ENCODE data around the gene DAG1.
A peak's percentile ranks its signal among the peaks of the same experiment; 100 is the strongest.
"Not testable (repeated sequence)": the region's sequence is repeated elsewhere in the genome, so short reads cannot be mapped to it uniquely, and the experiment has no call there.

DAG1 gene

DNA sequence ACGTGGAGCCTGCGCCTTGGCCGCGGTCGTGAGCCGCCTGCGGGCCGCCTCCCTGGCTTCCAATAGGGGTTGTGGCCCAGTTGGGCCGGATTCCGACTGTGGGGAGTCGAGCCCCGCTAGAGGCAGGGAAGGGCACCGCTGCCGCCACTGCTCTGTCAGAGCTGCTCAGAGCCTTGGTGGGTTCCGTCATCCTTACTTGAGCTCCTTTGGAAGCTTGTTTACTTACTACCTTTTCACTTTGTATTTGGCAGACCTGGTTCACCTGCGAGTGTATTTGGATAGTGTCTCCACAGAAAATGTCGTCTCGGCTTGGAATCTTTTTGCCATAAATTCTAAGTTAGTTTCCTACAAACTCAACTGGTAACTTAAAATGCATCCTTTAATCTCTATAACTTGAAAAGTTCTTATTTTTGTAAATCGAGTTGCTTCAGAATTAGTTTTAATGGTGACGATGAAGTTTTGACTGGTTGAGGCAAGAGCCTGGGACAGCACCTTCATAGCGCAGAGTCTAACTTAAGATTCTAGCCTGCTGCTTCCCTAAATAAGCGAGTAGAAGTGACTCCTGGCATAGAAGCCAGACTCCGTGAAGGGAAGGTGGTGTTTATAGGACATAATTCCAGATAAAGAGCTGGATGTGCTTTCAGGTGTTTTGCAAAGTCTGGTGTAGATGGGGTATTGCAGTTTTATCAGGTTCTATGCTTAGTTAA is 800 bp downstream of the DAG1 start:
- no peak for DNase-seq

DNA sequence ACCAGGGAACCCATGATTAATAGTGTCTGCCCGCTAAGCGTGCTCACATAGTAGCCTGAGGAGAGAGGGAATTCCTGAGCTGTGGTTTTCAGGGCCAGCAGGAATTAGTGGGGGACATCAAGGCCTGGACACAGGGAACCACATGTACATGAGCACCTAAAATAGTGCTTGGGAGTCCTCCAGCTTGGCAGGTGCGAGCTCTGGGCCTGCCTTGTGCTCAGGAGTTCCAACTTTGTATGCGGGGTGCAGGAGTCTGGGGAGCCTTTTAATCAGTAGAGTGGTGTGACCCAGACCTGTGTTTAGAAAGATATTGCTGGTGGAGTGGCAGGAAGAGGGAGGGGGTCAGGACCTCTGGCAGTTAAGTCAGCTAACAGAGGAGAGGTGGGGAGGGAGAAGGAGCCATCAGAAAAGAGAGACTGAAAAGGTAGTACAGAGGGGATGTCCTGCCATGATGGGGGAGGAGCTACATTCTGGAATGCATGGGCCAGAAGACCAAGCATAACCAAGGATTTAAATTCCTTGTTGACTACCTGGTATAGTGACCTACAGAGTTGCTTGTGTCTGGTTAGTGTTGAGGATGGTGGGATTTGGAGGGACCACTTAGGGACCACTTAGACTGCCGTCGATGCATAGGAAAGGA is 1.9 kb downstream of the DAG1 start:
- DNase-seq = no peak

DNA sequence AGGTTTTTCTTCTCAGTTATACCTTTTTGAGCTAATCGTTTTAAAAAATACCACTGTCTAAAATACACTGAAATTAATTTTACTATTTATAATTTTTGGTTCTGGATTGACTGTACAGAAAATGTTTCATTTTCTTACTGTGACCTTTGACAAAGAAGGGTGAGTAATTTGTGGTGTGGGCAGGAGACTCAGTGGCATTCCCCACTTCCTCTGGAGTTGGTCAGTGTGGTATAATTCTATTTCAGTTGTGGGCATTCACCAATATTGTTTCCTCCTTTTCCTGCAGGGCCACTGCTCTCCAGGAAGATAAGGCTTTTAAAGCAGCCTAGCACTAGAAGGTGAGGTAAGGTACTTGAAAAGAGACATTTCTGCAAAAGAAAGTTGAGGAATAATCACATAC is 6.5 kb downstream of the DAG1 start:
- no peak for DNase-seq

DNA sequence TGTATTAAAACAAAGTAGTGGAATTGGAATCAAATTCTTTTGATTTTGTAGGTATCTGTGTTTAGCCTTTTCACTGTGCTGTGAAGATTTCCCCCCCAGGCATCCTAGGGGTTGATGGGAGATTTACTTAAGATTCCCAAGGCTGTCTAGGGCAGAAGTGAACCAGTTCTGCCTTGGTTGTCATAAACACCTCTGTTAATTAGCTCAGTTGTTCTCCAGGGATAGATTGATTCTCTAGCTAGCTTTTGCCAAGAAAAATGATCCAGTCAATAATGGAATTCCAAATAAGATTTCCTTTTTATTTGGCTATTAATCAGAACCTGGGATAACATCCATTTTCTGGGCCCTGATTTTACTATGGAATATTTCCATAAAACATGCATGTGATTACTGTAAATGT is 12.7 kb downstream of the DAG1 start:
- no peak for DNase-seq

DNA sequence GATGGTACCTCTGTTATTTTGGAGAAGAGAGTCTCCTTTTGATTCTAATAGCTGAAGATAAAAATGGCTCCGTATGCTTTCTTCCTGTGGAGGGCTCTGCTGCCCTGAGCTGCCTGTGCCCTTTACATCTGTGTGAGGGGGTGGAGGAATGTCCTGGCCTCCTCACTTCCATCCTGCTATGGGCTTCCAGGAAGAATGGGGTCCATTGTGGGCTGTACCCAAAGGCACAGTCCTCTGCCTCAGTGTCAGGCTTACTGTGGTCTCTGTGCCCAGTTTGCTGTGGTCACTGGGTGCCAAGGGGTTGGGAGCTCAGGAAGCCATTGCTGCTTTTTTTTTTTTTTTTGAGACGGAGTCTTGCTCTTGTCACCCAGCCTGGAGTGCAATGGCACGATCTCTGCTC is 14.4 kb downstream of the DAG1 start:
- DNase-seq = no peak

DNA sequence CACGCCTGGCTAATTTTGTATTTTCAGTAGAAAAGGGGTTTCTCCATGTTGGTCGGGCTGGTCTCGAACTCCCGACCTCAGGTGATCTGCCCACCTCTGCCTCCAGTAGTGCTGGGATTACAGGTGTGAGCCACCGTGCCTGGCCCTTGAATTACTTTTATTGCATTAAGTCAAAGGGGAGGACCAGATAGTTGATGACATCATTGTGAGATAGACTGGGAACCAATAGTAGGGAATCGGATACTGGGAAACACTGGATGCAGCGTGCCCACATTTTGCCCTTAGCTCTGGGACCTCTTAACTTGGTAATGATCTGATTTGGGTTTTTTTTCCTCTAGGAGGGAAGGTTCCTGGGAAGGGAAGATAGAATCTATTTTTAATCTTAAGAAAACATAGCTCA is 19.2 kb downstream of the DAG1 start:
- no peak for DNase-seq

DNA sequence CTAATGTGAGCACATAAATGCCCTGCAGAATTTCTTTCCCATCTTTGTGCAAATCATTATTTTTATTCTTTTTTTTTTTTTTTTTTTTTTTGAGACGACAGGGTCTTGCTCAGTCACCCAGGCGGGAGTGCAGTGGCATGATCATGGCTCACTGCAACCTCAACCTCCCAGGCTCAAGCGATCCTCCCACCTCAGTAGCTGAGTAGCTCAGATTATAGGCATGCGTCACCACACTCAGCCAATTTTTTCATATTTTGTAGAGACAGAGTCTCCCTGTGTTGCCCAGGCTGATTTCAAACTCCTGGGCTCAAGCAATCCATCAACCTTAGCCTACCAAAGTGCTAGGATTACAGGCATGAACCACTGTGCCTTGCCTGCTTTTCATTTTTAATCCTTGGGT is 22.9 kb downstream of the DAG1 start:
- DNase-seq = no peak

DNA sequence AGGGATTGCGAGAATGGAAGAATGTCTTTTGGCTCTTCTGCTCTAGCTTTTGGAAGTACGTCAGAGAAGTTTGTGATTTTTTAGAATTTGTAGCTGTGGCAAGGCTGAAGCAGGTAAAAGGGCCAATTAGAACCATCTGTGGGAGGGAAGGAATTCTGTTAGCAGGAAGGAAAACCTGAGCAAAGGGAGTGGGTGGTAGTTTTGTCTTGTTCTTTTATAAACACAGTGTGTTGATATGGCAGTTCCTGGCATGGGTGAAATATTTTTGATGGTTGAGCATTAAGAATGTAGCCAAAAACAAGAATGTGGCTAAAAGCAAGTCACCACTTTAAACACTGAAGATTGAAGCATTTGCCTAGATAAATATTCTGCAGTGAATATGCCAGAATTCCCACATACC is 23.8 kb downstream of the DAG1 start:
- no peak for DNase-seq

DNA sequence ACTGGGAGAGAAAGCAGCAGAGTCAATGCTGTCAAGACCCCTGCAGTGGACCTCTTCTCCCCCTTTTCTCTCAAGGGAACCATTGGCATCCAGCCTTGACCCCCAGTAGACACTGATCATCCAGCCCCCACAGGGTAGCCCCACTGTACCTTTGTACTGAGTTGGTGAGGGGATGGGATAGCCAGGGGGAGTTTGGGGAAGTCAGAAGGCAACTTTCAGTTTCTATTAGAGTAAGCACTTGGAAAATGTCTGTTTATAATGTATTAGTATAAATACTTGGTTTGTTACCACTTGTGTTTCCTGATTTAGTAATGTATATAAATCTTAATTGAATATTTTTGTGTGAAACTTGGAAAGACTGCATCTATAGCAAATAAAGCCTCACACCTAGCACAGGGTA is 25.0 kb downstream of the DAG1 start:
- no peak for DNase-seq

DNA sequence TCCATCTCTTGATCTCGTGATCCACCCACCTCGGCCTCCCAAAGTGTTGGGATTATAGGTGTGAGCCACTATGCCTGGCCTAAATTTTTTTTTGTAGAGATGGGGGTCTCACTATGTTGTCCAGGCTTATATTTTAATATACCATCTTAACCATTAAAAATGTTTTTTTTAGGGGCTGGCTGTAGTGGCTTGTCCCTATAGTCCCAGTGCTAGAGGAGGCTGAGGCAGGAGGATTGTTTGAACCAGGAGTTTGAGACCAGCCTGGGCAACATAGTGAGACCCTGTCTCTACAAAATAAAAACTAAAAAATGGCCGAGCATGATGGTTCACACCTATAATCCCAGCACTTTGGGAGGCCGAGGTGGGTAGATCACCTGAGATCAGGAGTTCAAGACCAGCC is 26.8 kb downstream of the DAG1 start:
- not testable (repeated sequence) for DNase-seq

DNA sequence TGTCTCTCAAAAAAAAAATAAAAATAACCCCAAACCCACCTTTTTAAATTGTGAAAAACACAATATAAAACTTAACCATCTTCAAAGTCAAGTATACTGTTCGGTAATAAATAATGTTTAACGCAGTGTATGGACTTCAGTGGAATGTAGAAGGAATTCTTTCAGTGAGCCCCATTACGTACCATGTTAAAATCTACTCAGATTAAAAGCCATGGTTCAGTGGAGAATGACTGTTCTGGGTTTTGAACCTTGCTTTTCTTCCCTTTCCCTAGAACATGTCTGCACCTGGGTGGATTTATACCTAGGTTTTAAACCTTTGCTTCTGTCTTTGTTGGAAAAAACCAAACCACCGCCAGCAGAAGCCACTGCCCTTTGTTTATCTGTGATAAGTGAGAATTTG is 27.5 kb downstream of the DAG1 start:
- no peak for DNase-seq

DNA sequence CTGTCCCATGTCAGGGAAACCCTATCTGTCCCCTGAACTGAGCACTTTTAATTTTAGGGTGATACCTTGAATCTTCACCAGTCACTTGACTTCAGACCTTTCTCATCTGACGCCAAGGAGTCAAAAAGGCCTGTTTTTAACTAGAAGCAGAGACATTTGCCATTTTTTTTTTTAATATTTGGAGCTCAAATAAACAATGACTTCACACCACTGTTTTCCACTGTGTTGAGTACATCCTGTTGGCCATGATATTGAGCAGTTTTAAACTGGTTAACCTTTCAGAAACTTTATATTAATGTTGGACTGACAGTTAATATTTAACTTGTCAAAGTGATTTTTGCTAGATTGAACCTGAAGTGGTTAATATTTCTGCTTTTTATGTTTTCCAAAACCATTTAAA is 28.2 kb downstream of the DAG1 start:
- DNase-seq = no peak

DNA sequence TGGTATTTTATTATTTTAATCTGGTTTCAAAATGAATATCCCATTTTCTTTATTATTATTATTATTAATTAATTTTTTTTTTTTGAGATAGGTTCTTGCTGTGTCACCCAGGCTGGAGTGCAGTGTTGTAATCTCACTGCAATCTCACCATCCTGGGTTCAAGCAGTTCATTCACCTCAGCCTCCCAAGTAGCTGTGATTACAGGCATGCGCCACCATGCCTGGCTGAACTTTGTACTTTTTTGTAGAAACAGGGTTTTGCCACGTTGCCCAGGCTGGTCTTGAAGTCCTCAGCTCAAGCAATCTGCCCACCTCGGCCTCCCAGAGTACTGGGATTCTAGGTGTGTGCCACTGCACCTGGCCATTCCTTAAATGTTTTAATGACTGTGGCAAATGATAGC is 28.6 kb downstream of the DAG1 start:
- no peak for DNase-seq

DNA sequence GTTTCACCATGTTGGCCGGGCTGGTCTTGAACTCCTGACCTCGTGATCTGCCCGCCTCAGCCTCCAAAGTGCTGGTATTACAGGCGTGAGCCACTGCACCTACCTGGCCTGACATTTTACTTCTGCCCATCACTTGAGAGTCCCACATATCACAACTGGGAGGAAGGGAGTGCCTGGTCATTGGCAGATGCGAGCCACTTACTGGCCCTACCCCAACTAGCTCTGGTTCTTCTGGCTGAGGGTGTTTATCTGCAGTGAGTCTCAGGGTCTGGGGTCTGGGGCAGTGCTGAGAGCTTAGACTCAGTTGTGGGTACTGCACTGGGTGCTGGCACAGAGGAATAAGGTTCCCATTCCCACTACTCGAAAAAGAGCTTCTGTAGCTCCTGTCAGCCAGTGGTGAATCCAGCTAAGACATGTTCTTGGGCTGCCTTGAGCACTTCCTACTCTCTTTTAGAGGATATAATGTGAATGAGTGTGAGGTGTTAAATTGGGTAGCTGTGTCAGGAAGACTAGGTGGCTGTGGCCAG is 30.2 kb downstream of the DAG1 start:
- no peak for DNase-seq

DNA sequence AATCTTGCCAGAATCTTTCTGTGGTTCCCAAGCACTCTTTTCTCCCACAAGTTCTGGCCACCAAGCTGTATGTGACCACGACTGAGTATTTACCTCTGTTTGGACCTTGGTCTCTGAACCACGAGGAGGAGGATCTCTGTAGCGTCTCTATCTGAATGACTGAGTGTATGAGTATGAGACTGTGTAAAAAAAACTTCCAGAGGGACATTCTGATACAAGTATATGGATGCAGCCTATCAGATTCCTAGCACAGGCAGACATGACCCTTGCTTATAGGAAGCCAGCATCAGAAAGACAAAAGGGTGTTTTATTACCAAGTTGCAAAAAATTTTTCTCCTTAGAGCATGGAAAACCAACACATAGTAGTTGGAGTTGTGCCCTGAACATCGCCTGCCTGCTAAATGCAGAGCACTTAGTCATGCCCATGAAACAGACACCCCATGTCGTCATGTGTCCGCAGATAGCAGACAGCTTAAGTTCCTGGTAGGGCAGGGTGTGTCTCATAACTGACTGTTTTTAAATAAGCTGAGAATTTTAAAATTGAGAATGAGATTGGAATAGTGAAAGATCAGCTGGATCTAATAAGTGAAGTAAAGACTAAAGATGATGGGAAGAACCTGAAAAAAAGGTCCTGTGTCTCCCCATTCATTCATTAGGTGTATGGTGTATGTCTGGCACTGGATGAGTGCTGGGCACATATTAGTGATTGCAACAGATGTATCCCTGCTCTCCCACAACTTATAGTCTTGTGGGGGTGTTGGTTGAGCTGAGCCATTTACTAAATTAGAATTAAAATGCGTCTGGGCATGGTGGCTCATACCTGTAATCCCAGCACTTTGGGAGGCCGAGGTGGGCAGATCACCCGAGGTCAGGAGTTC is 30.9 kb downstream of the DAG1 start:
- DNase-seq = peak; percentile 96

DNA sequence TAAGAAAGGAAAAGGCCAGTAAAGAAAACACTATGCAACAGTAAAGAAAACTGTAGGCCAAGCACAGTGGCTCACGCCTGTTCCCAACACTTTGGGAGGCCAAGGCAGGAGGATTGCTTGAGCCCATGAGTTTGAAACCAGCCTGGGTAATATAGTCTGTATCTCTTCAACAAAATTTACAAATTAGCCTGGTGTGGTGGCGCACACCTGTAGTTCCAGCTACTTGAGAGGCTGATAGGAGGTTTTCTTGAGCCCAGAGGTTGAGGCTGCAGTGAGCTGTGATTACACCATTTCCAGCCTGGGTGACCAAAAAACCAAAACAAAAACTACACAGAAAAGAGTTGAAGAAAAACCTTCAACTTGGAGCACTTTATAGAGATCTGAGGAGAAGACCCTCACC is 31.8 kb downstream of the DAG1 start:
- DNase-seq = no peak

DNA sequence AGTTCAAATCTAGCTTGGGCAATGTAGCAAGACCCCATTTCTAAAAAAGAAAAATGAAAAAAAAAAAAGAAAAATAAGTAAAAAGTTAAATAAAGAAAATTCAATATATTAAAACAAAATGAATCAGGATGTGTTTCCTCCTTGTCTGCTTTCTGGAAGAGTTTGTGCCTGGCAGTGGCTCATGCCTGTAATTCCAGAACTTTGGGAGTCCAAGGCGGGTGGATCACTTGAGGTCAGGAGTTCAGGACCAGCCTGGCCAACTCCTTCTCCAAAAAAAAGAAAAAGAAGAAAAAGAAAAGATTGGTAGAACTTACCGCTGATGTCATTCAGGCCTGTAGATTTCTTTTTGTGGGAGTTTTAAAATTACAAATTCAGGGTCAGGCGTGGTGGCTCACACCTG is 36.8 kb downstream of the DAG1 start:
- DNase-seq = no peak

DNA sequence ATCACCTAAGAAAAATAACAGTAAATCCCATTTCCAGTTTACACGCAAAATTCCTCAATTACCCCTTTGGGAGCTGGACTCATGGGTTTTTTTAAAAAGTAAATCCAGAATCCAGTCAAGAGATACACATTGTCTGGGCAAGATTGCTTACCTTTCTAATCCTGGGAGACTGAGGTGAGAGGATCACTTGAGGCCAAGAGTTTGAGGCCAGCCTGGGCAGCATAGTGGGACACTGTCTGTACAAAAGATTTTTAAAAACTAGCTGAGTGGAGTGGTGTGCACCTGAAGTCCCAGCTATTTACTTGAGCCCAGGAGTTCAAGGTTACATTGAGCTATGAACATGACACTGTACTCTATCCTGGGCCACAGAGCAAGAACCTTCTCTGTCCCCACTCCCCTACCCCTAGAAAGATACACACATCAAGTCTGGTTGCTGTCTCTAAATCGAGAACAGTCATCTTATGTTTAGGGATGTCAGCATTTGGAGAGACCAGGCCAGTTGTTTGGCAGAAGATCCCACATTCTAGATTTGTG is 39.0 kb downstream of the DAG1 start:
- no peak for DNase-seq

DNA sequence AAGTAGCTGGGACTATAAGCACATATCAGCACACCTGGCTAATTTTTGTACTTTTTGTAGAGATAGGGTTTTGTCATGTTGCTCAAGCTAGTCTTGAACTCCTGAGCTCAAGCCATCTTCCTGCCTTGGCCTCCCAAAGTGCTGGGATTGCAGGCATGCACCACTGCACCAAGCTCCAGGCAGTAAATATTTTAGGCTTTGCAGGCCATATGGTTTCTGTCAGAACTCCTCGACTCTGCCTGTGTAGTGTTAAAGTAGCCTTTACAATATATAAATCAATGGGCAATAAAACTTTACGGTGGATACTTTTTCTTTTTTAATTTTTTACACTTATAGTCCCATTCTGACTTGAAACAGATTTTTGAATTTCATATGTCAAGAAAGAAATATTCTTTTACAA is 41.6 kb downstream of the DAG1 start:
- DNase-seq = no peak

DNA sequence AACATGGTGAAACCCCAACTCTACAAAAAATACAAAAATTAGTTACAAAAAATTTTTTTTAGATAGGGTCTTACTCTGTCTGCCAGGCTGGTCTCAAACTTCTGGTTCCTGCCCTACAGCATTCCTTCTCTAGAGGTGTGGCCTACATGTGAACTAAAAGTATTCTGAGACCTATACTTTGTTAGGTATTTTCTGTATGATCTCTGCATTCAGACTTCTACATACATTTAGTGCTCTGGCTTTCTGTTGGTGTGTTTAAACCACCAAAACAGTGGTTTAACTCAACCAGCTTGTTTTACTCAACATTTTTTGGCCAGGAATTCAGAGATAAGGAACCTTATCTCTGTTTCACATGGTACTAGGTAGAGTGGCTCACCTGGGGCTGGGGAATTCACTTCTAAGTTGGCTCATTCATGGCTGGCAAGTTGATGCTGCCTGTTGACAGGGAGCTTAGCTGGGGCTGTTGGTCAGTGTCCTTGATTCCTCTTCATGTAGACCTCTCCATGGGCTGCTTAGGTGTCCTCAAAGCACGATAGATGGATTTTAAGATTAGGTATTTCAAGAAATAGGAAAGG is 42.8 kb downstream of the DAG1 start:
- DNase-seq = no peak

DNA sequence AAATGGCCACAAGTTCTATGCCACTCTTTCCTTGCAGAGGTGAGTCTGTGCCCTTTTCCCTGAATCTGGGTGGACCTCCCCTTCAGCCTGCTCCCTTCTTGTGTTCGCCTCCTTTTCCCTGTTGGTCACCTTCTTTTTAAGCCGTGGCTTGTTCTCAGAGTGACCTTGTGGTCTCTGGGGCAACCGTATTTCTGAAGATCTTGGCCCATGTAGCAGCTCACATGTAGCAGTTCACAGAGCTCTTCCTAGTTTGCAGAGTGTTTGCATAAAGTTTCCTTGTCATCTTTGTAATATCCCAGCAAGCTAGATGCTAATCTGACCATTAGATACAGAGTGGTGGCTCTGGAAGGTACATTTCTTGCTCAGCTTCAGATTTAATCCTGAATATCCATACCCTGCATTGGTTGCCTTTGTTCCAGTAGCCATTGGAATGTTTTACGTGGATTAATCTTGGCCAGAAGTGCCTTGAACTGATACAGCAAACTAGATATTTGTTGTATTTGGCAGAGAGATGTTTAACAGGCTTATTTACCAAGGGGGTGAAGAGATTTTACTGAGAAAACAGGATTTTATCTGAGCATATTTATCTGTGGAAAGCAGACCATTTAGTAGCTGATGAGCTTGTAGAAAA is 43.5 kb downstream of the DAG1 start:
- no peak for DNase-seq

DNA sequence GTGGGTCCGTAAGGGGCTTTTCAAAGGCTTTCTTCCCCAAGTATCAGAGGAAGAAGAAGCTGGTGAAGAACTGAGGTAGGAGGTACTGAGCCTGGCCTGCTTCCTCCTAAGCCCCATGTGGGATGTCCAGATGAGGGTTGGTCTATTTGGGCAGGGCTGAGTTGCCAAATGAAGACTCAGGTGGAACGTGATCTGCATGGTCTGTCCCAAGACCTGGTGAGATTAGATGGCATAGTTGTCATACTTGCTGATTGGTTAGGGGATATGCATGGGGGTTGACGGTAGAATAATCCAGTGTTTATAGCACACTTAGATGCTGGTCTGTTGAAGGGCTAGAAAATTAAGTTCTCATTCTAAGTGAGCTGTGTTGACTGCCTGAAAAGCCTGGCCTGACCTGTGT is 47.9 kb downstream of the DAG1 start:
- DNase-seq = no peak
